NCI-H226 (cell line): ENCODE measurements around the gene PBX1.
A peak's percentile ranks its signal among the peaks of the same experiment; 100 is the strongest.

Experiments used
- DNase-seq: peaks from one replicate; pipeline ENCODE4 v3.0.0-alpha.2; 2015

Gene PBX1

DNA sequence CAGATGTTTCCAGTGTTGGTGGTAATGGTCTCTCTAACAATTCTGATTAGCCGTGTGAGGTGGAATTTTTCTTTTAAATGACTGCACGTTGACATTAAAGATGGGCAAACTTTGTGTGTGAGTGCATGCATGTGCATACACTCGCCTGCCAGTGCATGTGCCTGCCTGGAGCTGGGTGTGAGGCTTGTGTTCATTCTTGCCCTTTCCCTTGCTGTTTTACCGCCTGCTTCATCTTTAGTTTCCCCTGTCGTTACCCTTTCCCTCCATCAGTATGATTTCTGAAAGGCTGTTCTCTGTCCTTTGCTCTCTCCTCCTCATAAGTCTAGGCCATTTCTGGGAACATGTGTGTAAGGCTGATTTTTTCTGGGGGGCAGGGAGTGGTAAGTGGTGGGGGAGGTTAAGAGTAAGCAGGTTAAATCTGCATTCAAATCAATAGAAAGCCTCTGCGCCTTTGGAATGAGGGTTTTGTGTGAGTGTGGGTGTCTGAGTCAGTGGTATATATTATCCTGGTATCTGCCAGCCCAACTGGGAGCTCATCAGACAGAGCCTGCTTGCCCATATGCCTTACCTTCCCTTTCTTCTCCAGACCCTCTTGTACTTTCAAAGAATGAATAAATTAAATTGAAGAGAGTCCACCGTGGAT, 112.5 kb downstream of the PBX1 start:
- DNase-seq = no peak

DNA sequence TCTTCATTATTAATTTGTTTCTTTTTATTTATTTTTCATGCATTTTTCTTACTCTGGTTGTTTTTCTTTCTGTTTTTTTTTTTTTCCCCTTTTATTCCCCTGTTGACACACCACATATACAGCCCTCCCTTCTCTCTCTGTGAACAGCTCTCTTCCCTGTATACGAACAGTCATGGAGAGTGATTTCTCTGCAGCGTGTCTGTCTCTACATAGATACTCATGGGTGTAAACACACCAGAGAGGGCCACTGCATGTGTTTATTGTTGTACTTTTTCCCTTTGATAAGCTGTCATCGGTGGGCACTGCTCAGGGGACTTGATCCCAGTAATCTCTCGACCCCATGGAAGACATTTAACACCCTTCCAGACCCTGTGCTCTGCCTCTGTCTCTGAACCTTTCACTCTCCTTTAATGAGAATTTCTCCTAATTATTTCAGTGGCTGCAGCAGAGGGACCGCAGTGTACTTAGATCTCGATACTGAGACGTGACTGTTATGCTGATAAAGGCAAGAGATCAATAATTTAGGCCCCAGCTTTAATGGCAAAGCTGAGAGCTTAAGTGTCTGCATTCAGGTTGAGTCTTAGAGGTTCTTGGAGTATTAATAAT, 113.1 kb downstream of the PBX1 start:
- DNase-seq = no peak

DNA sequence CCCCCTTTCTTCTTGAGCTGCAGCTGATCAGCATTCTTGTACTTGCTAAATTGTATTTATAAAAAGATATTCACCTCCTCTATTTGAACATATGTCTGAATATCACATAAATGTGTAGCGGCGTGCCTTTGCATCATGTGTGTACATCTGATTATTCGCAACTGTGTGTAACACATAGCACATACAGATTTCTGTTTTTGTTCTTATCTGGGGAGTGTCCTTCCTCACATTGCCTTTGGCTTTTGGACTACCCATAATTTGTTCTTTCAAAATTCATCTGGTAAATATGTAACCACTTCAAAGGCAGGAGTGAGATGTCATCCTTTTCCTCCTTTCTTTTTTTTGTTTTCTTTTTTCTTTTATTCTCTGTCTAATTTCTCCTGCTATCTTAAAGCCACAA, 113.6 kb downstream of the PBX1 start:
- no peak for DNase-seq

DNA sequence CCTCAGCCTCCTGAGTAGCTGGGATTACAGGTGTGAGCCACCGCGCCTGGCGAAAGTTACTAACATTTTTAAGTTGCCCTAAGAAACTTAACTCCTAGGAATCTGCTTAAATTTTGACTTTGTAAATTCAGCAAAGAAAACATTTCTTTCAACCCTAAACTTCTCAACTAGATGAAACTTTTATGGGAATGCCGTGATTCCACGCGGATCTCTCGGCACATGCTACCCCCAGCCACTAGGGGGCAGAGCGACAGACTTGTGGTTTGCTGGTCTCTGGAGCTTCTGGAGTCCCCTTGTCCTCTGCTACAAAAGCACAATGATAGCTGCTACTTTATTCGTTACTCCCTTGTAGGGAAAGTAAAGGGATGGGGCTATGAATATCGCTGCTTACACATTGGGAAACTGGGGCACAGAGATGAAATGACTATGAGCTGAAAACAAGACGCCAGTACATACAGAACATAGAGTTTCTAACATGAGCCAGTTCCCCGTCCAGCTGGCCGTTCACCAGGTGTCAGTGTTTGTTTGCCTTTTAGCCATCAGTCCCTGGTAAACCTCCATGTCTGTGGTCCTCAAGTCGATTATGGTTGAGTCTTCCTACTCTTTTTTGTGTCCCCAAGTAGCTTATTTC, 114.7 kb downstream of the PBX1 start:
- no peak for DNase-seq

DNA sequence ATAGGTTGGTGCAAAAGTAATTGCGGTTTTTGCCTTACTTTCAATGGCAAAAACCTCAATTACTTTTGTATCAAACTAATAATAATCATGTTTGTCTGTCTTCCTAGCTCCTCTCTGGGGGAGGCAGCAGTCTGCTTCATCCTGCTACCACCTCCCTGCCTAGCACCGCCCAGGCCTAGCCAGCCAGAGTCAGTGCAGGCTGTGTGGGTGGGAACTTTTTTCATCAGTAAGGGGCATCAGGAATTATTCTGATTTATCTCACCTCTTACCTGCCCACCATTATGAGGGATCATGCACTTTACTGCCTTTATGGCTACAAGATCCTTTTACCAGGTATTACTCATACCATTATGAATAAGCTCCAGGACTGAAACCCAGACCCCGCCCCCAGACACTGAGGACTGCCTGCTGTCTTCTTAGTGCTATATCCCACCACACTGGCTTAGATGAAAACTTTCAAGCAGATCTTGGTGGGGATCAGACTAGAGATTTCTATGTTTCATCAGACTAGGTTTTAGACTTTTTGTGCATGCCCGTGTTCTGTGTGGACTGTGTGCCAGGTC, 116.4 kb downstream of the PBX1 start:
- DNase-seq = peak; percentile 36

DNA sequence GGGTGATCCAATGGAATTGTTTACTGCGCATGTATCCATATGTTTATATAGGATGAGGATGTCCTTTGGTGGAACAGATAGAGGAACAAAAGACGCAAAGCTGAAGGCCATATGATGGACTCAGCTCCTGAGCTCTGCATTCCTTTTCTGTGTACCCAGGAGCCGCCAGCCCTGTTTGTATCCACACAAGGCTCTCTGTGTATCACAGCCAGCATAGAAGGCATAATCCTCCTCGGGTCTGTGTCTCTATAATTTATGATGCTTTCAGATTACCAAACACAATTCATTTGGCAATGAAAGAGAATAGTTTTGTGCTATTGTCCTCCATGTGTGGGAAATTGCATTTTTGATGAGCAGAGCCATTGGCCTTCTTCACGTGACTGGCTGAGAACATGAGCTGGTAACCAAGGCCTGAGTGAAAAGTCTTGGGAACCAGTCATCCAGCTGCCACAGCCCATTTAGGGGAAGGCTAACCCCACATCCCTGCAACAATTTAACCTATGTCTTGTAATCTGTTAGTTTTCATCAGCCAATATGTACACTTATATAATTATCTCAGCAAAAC, 119.2 kb downstream of the PBX1 start:
- DNase-seq = no peak

DNA sequence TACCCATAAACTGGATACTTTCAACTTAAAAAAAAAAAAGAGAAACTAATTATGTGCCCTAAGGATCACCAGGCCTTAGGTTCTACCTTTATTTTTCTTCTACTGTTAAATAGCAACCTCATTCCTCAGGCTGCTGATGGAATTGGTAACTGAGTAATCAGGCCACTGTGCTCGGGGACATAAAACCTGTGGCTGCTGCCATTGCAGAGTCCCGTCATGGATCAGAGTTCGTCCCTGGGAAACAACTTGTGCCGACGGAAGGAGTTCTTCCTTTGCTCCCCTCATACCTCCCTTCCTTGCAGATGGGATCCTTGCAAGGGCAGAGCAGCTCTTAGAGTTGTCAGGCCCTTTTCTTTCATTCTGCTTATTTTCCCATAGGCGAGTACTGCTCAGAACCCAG, 123.6 kb downstream of the PBX1 start:
- no peak for DNase-seq

DNA sequence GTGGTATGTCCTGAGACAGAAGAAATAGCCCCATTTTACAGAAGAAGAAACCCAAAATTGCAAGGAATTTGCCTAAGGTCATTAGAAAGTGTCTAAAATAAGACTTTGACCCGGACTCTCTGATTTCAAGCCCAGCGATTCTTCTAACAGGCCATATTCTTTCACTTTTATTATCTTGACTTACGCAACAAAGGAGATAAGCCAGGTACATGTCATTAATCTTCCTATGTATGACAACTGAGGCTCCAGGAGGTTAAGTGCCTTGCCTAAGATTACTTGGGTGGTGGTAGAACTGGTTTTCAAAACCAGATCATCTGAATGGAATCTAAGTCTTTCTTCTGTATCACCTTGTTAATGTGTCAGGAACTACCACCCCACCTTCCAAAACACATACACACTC, 124.3 kb downstream of the PBX1 start:
- peak; percentile 93 for DNase-seq

DNA sequence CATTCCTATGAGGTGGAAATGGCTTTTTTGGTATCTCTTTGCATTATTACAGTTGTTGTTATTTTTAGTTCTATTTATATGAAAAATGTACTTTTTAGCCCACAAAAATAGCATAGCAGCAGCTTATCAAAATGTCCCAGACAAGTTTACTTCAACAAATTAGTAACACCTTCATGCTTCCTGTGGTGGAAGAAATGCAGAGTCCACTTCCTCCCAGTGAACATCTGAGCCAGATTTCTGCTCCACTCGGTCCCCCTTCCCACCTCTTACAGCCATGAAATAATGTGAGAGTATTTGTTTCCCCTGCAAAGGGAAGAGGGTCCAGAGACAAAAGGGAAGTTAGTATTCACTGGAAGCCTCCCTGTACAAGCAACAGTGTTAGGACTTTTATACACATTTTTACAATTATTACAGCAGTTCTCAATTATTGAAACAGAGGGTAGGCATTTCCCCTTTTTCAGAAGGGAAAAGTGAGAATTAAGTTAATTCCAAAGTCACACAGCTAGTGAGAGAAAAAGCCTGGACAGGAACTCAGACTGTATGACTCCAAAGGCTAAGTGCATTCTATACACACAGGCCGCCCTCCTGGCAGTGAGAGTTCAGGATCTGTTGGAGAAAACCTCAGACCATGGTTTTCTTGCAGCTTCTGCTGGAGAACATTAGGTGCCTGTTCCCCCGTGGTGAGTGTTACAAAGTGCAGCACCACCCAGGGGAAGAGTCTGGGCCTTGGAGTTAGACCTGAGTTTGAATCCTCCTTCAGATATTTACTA, 126.5 kb downstream of the PBX1 start:
- DNase-seq = no peak

DNA sequence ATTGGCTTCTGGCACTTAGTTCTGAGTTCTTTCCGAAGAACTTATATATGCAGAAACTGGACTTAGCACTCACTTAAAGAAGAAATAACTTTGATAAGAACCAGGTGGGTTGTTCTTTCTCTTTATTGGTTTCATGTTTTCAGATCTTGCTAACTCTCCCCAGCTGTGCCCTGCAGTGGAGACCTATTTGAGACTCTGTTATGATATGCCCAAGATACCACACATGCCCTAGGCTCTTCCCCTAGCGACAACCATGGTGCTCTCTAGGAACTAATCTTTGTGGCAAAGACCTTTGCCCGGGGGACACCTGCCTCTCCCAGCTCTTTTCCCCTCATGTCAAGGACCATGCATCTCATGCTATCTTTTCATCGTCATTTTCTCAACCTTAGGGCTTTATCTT, 128.8 kb downstream of the PBX1 start:
- DNase-seq = no peak

DNA sequence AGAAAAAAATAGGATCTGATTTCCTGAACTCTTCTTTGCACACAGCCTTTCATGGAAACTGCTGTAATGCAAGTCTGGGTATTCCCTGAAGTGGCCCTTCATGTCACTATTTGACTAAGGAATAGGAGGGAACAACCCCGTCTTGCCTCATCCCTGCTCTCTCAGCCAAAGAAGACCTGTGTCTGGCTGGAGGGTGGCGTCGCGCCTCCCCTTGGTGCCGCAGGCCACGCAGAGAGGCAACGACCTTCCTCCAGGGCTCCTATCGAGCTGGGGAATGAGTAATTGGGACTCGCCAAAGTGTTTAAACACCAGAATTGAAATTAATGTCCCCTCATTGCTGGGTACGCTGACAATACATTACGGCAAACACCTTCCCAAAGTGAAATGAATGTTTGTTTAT, 129.8 kb downstream of the PBX1 start:
- DNase-seq = no peak

DNA sequence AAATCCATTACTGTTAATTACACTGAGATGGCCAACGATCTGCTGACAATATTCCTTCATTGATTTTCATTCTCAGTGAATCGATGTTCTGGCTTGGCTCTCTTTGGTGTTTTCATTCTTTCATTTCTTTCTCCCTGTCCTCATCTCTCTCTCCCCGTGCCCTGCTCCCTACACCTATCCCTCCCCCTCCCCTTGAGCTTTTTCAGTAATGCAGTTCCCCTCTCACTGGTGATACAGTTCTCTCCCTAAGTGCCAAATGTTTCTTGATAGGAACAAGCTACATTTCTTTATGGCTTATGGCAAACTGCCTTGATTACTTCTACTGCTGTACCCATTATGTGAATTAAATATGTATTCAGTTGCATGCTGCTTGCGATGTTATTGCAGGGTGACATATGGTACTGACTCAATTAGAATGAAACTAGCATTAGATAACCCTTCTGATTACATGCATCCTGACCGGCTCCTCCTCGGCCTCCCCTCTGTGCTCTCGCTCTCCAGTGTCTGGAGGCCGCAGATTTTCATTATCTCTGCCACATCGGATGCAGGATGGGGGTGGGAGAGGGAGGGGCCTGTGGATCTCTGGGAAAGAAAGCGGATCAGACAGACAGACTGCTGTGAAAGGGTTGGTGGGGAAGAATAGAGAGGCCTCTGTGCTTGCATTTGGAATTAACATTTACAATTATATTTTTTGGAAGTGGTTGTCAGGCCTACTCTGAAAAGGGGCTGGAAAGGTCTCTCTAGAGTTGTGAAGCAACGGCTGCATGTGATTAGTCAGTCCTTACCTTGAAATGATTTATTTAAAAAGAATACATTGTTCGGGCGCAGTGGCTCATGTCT, 130.9 kb downstream of the PBX1 start:
- DNase-seq = no peak

DNA sequence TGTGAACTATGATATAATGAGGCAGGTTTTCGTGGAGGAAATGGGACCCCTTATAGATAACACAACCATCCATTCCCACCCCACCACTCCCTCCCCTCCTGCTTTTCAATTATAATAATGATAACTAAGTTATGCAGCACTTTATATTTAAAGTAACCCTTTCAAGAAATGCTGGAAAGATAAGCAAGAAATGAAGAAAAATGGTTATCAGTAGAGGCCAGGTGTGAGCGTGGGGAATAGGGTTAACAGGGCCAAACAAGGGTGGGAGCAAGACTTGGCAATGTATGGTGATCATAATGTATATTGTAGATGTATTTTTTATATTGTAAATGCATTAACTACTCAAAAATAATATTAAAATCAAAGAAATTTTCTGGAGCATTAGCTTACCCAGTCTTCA, 133.4 kb downstream of the PBX1 start:
- DNase-seq = no peak

DNA sequence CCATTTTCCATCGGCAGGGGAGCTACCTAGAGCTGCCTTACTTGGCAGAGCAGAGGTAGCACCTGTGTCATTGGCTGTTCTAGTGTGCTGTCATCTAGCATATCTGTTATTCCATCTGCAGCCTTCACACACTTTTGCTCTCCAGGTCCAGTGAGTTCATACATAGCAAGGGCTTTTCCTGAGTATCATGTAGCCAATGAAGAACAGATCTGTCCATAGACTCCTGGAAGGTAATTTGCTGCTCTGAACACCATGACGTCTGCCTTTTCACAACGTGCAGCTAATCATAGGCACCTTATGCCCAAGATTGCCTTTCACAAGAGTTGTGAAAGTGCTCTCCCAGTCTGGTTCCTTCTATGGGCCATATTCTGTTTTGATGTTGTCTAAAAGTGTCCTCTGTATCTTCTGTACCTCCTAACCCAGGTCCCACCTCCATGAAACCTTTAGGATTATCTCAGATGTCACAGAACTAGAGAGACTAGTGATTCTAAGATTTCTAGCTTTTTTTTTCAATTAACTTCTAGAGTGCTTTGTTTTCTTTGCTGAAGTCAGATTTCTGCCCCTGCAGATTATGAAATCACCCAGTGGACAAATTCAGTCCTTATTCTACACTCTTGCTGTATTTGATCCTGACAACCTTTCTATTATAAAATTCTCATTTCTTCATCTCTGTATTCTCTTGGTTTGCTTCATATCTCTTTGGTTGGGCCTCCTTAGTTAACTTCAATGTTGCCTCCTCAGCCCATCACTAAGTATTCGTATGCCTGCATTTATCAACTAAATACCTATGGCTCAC, 134.8 kb downstream of the PBX1 start:
- DNase-seq = no peak

DNA sequence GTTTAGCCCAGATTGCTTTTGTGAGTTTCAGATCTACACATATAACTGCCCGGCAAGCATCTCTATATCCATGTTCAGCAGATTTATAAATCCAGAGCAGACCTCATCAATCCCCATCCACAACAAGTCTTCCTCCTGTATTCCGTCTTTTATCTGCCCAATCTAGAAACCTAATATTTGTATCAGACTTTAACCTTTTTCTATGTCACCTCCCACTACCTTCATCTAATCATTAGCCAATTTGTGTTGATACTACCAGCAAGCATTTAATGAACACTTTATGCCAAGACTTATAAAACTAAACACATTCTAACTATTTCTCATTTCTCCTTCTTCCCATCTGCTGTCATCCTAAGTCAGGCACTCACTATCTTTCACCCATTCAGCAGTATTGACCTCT, 135.5 kb downstream of the PBX1 start:
- DNase-seq = no peak

DNA sequence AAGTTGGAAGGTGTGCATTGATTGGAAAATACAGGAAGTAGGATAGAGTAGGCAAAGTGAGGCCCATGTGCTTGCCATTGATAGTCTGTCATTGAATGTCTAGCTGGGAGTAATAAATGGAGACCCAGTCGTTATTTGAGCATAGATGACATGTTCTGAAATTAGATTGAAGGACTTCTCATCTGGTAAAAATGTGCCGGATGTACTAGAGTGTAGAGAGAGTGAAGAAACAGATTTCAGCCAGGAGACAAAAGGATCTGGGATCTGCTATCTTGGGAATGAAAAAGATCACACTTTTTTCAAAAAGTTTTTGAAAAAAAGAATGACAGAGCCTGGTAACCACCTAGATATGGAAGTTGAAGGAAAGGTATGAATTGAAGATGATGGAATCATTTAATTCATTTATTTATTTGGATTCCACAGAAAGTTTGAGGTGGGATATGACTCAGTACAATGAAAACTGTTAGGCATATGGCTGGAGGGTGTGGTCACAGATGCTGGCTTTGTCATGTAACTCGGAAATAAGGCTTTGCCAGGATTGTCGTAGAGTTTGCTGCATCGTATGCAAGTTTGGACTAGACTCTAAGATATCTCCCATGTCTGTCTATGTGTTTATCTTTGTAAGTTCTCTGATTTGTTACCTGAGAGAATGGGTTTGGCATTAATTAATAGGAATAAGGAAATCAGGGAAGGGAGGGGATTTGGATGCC, 137.1 kb downstream of the PBX1 start:
- DNase-seq = no peak

DNA sequence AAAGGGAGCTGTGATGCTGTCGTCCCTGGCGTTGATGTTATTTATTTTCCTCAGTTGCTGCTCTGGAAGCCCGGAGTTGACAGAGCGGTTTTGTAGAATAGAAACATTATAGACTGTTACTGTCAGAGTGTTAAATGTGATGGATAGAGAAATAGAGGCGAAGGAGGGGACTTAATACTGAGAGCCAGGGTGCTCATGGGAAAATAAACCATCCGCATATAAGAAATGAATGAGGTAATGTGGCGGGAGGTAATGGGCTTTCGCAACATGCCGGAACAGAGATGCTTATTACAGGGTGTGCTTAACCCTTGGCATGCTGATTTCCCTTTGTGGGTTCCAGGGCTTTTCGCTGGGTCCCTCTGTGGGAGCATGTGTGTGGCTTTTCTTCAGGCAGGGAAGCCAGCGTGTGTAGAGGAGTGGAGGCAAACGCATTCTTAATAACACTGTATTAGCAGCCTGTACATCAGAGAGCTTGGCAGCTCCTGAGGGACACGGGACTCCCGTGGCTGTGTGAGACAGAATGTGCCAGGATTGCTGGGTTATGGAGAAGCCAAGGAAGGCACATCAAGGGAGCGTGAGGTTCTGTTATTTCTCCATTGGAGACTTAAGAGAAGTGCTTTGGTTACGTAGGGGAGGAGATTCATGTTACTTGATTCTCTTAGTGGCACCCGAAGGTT, 141.0 kb downstream of the PBX1 start:
- no peak for DNase-seq

DNA sequence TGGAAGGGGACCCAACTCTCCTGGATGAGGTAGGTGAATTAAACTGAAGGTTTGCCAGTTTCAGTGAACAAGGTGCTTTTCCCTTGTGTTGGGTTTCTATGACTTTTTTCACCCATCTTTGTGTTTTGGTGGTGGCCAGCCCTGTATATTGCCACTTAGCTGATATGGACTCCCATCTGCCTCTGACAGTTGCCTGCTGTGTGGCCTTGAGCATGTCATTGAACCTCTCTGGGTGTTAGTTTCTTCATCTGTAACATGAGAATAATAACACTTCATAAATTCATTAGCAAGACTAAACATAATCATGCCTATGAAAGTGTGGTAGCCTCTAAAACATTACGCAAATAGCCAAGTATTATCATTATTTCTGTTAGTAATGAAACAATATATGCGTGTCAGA, 141.7 kb downstream of the PBX1 start:
- no peak for DNase-seq

DNA sequence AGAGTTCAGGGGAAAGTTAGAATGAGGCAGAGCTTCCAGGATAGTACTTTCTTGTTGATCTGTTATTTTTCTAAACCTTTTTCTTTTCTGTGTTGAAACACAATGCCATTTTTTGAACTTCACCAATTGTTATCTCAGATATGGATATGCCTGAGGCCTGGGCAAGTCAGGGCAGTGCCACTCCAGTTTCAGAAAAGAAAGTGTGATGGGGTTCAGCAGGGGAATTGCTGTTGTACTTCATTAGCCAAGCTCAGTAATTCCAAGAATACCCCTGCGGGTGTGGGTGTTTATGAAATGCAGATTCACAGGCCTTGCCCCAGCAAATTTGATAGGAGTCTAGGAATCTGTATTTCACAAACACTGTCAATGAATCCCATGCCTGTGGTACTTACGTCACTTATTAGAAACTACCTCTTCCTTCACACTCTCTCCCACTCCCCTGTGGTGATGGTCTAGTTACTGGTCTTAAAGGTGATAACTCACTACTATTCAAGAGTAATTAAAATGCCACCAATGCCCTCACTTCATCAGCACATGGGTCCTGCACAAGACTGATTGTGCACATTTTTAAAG, 142.3 kb downstream of the PBX1 start:
- DNase-seq = no peak

DNA sequence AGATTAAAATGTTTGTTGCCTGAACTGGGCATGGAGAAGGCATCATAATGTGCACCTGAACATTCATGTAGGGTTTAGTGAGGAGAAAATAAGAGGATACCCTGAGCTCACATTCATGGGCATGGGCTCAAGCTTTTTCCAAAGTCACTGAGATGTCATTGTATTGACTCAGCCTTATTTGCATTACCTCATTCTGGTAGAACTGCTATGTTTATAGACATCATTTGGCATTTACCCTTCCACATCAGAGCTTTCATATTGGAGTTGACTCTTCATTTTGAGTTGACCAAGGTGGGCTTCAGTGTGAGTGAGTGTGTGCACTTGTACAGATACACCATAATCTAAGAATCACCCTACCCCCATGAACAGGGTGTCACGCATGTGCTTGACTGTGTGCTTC, 143.2 kb downstream of the PBX1 start:
- no peak for DNase-seq
